B cell (primary cell): ENCODE measurements around the gene BAZ2B. TPM values are rescaled to one million over a fixed set of nuclear protein-coding genes. Genes with fewer than 3 reads are reported as not detected.

Experiments
- ATAC-seq: fragments of 200-7000 bp; cut with Tn5 transposase; one replicate; pipeline ENCODE4 v1.10.0; 2021; ENCODE audit warnings: low read depth, mild to moderate bottlenecking, moderate number of reproducible peaks, moderate library complexity
- CTCF ChIA-PET: fragments of 350-600 bp; sonication (Branson Sonifier 250); formaldehyde crosslinking; loops from one replicate; lab custom pipeline; 2021; ENCODE audit warnings: antibody characterized with exemption, inconsistent platforms; lab: Charles Lee
- POLR2A ChIA-PET: fragments of 350-600 bp; sonication (Branson Sonifier 250); formaldehyde crosslinking; loops from one replicate; lab custom pipeline; 2021; ENCODE audit warnings: antibody characterized with exemption; lab: Charles Lee
- DNase-seq: peaks from one replicate; pipeline ENCODE4 v3.0.0; 2013
- H2AFZ ChIP-seq: 2 replicates; pipeline ENCODE4 v1.6.1; 2012; ENCODE audit warnings: mild to moderate bottlenecking, low read depth, low read length; ENCODE audit not compliant: insufficient read depth, poor library complexity, severe bottlenecking
- H3K27ac ChIP-seq, 2 donors: 1 replicate in 1 of 2; 2 replicates in 1 of 2; pipeline ENCODE4 v1.5.1; 2012 to 2013; ENCODE audit warnings: low read length in 2 of 2, mild to moderate bottlenecking in 2 of 2, moderate library complexity in 1 of 2
- H3K27me3 ChIP-seq, 4 experiments: fragments of 200-600 bp in 1 of 4; sonication (generic) in 1 of 4; replicated peaks in 1 of 4; 1 replicate in 2 of 4; 2 replicates in 2 of 4; pipeline versions ENCODE4 v1.6.1 to v1.7.0; 2013 to 2016; ENCODE audit warnings: low read length in 3 of 4, mild to moderate bottlenecking in 2 of 4, mixed read lengths in 1 of 4, moderate library complexity in 1 of 4; ENCODE audit not compliant: insufficient read depth in 4 of 4, control insufficient read depth in 3 of 4; ENCODE audit errors: control extremely low read depth in 1 of 4
- H3K36me3 ChIP-seq, 2 experiments: replicated peaks in 1 of 2; 1 replicate in 1 of 2; 2 replicates in 1 of 2; pipeline versions ENCODE4 v1.6.1 to v1.7.1; 2013; ENCODE audit warnings: low read length in 1 of 2; ENCODE audit not compliant: insufficient read depth in 2 of 2, control insufficient read depth in 1 of 2; ENCODE audit errors: control extremely low read depth in 1 of 2, extremely low read depth in 1 of 2
- H3K4me1 ChIP-seq, 2 donors: fragments of 200-600 bp in 1 of 2; sonication (generic) in 1 of 2; 1 replicate in 1 of 2; 2 replicates in 1 of 2; pipeline versions ENCODE4 v1.5.1 to v1.6.1; 2013 to 2017; ENCODE audit warnings: low read length in 2 of 2; ENCODE audit not compliant: control insufficient read depth in 2 of 2, insufficient read depth in 2 of 2
- H3K4me2 ChIP-seq: replicated peaks from 2 replicates; pipeline ENCODE3; 2012; ENCODE audit warnings: mild to moderate bottlenecking, low read depth, low read length; ENCODE audit not compliant: poor library complexity, severe bottlenecking
- H3K4me3 ChIP-seq, 5 experiments: fragments of 200-600 bp in 1 of 5; sonication (generic) in 1 of 5; 1 replicate in 3 of 5; 2 replicates in 2 of 5; pipeline versions ENCODE4 v1.5.1 to v1.7.0; 2011 to 2016; ENCODE audit warnings: low read length in 4 of 5, mild to moderate bottlenecking in 4 of 5, low read depth in 2 of 5, control low read depth in 1 of 5, moderate library complexity in 1 of 5; ENCODE audit not compliant: insufficient read depth in 1 of 5; ENCODE audit errors: control extremely low read depth in 1 of 5, extremely low read depth in 1 of 5
- H3K79me2 ChIP-seq: fragments of 200-600 bp; sonication (generic); one replicate; pipeline ENCODE4 v1.6.0; 2016; ENCODE audit warnings: low read length; ENCODE audit not compliant: control insufficient read depth, insufficient read depth
- H3K9ac ChIP-seq: fragments of 200-600 bp; sonication (generic); 2 replicates; pipeline ENCODE4 v1.6.1; 2017; ENCODE audit warnings: mild to moderate bottlenecking, low read length, moderate library complexity
- H3K9me3 ChIP-seq, 3 donors: one replicate each; pipeline versions ENCODE4 v1.6.1 to v1.7.1; 2013; ENCODE audit warnings: low read length in 2 of 3; ENCODE audit not compliant: control insufficient read depth in 2 of 3, insufficient read depth in 1 of 3; ENCODE audit errors: control extremely low read depth in 1 of 3
- H4K20me1 ChIP-seq: 2 replicates; pipeline ENCODE4 v1.6.0; 2012; ENCODE audit warnings: mild to moderate bottlenecking, low read length; ENCODE audit not compliant: insufficient read depth, control insufficient read depth, poor library complexity, severe bottlenecking
- H3K27ac Mint-ChIP-seq: one replicate; pipeline ENCODE4 v1.8.0; 2021; ENCODE audit warnings: mixed read lengths
- H3K27me3 Mint-ChIP-seq: one replicate; pipeline ENCODE4 v1.8.0; 2021; ENCODE audit warnings: mixed read lengths
- H3K4me1 Mint-ChIP-seq: one replicate; pipeline ENCODE4 v1.8.0; 2021; ENCODE audit warnings: mixed read lengths
- H3K4me3 Mint-ChIP-seq: one replicate; pipeline ENCODE4 v1.8.0; 2021; ENCODE audit warnings: mixed read lengths
- H3K9me3 Mint-ChIP-seq: one replicate; pipeline ENCODE4 v1.8.0; 2022; ENCODE audit warnings: mixed read lengths; ENCODE audit not compliant: insufficient read depth
- EZH2 ChIP-seq: IDR thresholded peaks from 2 replicates; pipeline ENCODE4 v1.6.1; 2012; ENCODE audit warnings: borderline replicate concordance, low read depth, mild to moderate bottlenecking, moderate library complexity, low read length; ENCODE audit not compliant: insufficient read depth, poor library complexity, severe bottlenecking
- WGBS: methylation state at CpG from one replicate; pipeline ENCODE4 v1.1.5; 2013; ENCODE audit warnings: missing lambda C conversion rate; ENCODE audit not compliant: insufficient coverage; 5-methylcytosine and 5-hydroxymethylcytosine counted together
- intact Hi-C: fragments of 100-400 bp; cut with micrococcal nuclease; formaldehyde crosslinking; loops from one replicate; pipeline ENCODE4 v1.10.0; 2022
- polyA plus RNA-seq: library from polyadenylated mRNA; depleted of rRNA; stranded (reverse); fragments of >200 nt; gene quantifications from 2 replicates; pipeline ENCODE4 v1.2.3, GENCODE V29; 2012
- total RNA-seq, 2 donors: library from RNA; stranded (reverse); fragments of 120-200 nt in 1 of 2; gene quantifications; 1 replicate in 1 of 2; 2 replicates in 1 of 2; pipeline versions ENCODE4 v1.2.3 to v1.2.4, GENCODE V29; 2013 to 2022
- TF ChIP-seq, protein P1 (sequence below): fragments of 200-600 bp; IDR thresholded peaks from one replicate; pipeline ENCODE4 v1.8.0; 2022; ENCODE audit warnings: antibody characterized with exemption, mild to moderate bottlenecking

Gene BAZ2B
- total and polyA plus RNA-seq, 2 donors (not counting 1 experiment from before 2014, with no cell fraction given): 8.6 to 42.3 TPM

- H3K9me3 Mint-ChIP-seq: no peaks in the 10 kb centered on the region
- peaks cover 8 to 10% of the 10 kb centered on the region in 2 experiments for H3K36me3 ChIP-seq
These were observed 189.3 kb downstream of the BAZ2B start for GRCh38 chr2:159427048-159427447.

DNA sequence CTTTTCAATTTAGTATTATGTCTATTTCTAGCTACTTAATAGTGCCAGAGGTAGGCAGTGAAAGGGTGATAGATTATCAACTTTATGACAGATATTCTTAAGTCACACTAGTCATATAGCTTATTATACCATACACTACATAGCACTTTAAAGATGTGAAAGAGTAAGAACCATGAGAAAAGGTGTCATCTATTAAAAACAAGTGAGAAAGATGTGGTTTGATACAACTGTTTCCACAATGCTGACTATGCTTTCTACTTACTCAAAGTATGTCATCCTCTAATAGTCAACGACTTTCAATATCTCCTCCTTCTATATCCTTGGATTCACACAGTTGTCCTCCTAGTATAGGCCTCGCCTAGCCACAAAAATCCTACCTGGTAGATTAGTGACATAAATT lies 196.9 kb downstream of the BAZ2B start:
- H3K9me3 ChIP-seq: no peaks in the 10 kb centered on the region
- TF ChIP-seq, protein P1, sequence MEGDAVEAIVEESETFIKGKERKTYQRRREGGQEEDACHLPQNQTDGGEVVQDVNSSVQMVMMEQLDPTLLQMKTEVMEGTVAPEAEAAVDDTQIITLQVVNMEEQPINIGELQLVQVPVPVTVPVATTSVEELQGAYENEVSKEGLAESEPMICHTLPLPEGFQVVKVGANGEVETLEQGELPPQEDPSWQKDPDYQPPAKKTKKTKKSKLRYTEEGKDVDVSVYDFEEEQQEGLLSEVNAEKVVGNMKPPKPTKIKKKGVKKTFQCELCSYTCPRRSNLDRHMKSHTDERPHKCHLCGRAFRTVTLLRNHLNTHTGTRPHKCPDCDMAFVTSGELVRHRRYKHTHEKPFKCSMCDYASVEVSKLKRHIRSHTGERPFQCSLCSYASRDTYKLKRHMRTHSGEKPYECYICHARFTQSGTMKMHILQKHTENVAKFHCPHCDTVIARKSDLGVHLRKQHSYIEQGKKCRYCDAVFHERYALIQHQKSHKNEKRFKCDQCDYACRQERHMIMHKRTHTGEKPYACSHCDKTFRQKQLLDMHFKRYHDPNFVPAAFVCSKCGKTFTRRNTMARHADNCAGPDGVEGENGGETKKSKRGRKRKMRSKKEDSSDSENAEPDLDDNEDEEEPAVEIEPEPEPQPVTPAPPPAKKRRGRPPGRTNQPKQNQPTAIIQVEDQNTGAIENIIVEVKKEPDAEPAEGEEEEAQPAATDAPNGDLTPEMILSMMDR: no peak
- TF ChIP-seq EZH2: no peak
- ChIA-PET POLR2A (no interaction called here), CTCF (no interaction called here)
- H3K27me3 ChIP-seq: no peaks in the 10 kb centered on the region
- H3K4me1 ChIP-seq: no peaks in the 10 kb centered on the region
- H3K4me3 ChIP-seq: no peak overlapping the region
- no peak for DNase-seq
- 100% methylated on average over 1 of the region's 2 CpGs for WGBS
- intact Hi-C loops: no loop called here
- H3K4me3 Mint-ChIP-seq: no peak overlapping the region
- H3K9me3 Mint-ChIP-seq: no peaks in the 10 kb centered on the region
- H3K4me2 ChIP-seq: no peak overlapping the region
- H3K27me3 Mint-ChIP-seq: no peaks in the 10 kb centered on the region
- no peaks in the 10 kb centered on the region for H4K20me1 ChIP-seq
- H3K27ac ChIP-seq: no peak overlapping the region
- H3K4me1 Mint-ChIP-seq: no peaks in the 10 kb centered on the region
- no peak for ATAC-seq
- peaks cover 1 to 9% of the 10 kb centered on the region in 2 experiments for H3K36me3 ChIP-seq
- no peak overlapping the region for H2AFZ ChIP-seq
- no peaks in the 10 kb centered on the region for H3K79me2 ChIP-seq
- no peak overlapping the region for H3K9ac ChIP-seq
- H3K27ac Mint-ChIP-seq: no peak overlapping the region

More at GRCh38 chr2:159427048-159427447, 189.3 kb downstream of the BAZ2B start:
- H3K4me3 ChIP-seq: no peak overlapping the region
- POLR2A ChIA-PET: no interaction called here
- H3K27ac Mint-ChIP-seq: no peak overlapping the region
- H3K4me3 Mint-ChIP-seq: no peak overlapping the region
- CTCF ChIA-PET: no interaction called here
- no peaks in the 10 kb centered on the region for H3K27me3 ChIP-seq
- no peaks in the 10 kb centered on the region for H3K9me3 ChIP-seq
- H3K27ac ChIP-seq: no peak overlapping the region
- ATAC-seq (no peak), DNase-seq (no peak)
- no peaks in the 10 kb centered on the region for H4K20me1 ChIP-seq
- no peaks in the 10 kb centered on the region for H3K4me1 Mint-ChIP-seq
- no peaks in the 10 kb centered on the region for H3K27me3 Mint-ChIP-seq
- no peak for TF ChIP-seq EZH2
- TF ChIP-seq, protein P1: no peak
- no peak overlapping the region for H3K4me2 ChIP-seq
- WGBS: no CpG with 5 or more reads among the region's 2 CpGs
- no peak overlapping the region for H2AFZ ChIP-seq
- H3K9ac ChIP-seq: no peak overlapping the region
- H3K79me2 ChIP-seq: no peaks in the 10 kb centered on the region
- intact Hi-C loops: no loop called here
- no peaks in the 10 kb centered on the region for H3K4me1 ChIP-seq
